HG02938 (cell line): ENCODE data around the gene ELFN2.

Source experiments
- ATAC-seq: cut with Tn5 transposase; IDR thresholded peaks from one replicate; pipeline ENCODE4 v1.9.1; 2021; ENCODE audit warnings: mild to moderate bottlenecking, moderate library complexity; ENCODE audit not compliant: unreplicated experiment

ELFN2 gene

GRCh38 chr22:37363261-37363992 is 63.9 kb downstream of the ELFN2 start:
- no peak for ATAC-seq

GRCh38 chr22:37362621-37363020 is 64.7 kb downstream of the ELFN2 start:
- ATAC-seq: no peak

- ATAC-seq: no peak
Observed at GRCh38 chr22:37358917-37359316, 68.4 kb downstream of the ELFN2 start.

- ATAC-seq: no peak
Observed at GRCh38 chr22:37358386-37358785, 68.9 kb downstream of the ELFN2 start.

- ATAC-seq: no peak
Observed at GRCh38 chr22:37357446-37358075, 69.7 kb downstream of the ELFN2 start.

GRCh38 chr22:37356922-37357321 is 70.4 kb downstream of the ELFN2 start:
- ATAC-seq: no peak

GRCh38 chr22:37355174-37355573 is 72.1 kb downstream of the ELFN2 start:
- no peak for ATAC-seq

GRCh38 chr22:37354670-37355069 is 72.6 kb downstream of the ELFN2 start:
- no peak for ATAC-seq

GRCh38 chr22:37354261-37354660 is 73.0 kb downstream of the ELFN2 start:
- ATAC-seq: no peak

- ATAC-seq: no peak
Observed at GRCh38 chr22:37353839-37354238, 73.4 kb downstream of the ELFN2 start.

GRCh38 chr22:37352481-37352880 is 74.8 kb downstream of the ELFN2 start:
- ATAC-seq: no peak

GRCh38 chr22:37351232-37351631 is 76.0 kb downstream of the ELFN2 start:
- ATAC-seq: no peak

GRCh38 chr22:37349043-37349814 is 78.0 kb downstream of the ELFN2 start:
- no peak for ATAC-seq

GRCh38 chr22:37346505-37346895 is 80.8 kb downstream of the ELFN2 start:
- no peak for ATAC-seq

GRCh38 chr22:37345863-37346504 is 81.3 kb downstream of the ELFN2 start:
- ATAC-seq: no peak

GRCh38 chr22:37344735-37345449 is 82.4 kb downstream of the ELFN2 start:
- no peak for ATAC-seq

- ATAC-seq: no peak
Observed at GRCh38 chr22:37343863-37344734, 83.2 kb downstream of the ELFN2 start.

GRCh38 chr22:37343348-37343747 is 83.9 kb downstream of the ELFN2 start:
- ATAC-seq: no peak

GRCh38 chr22:37342065-37342464 is 85.2 kb downstream of the ELFN2 start:
- ATAC-seq: no peak
